H9 (cell line): ENCODE data around the gene METTL27. TPM values are rescaled to one million over a fixed set of nuclear protein-coding genes. Genes with fewer than 3 reads are reported as not detected.

Experiments used
- DNase-seq: peaks from one replicate; pipeline ENCODE4 v3.0.0-alpha.2; 2017
- H2AFZ ChIP-seq: one replicate; pipeline ENCODE4 v1.6.1; 2013; ENCODE audit warnings: mild to moderate bottlenecking, low read length, control low read depth, moderate library complexity
- H2AK5ac ChIP-seq: 2 replicates; pipeline ENCODE4 v1.6.1; 2013; ENCODE audit warnings: low read length, control low read depth, mixed read lengths; ENCODE audit not compliant: insufficient read length
- H2BK120ac ChIP-seq: one replicate; pipeline ENCODE4 v1.6.1; 2013; ENCODE audit warnings: low read depth, mild to moderate bottlenecking, low read length, control low read depth, inconsistent platforms; ENCODE audit not compliant: poor library complexity, severe bottlenecking
- H2BK12ac ChIP-seq: 2 replicates; pipeline ENCODE4 v1.6.1; 2013; ENCODE audit warnings: low read length, control low read depth, mixed read lengths, low read depth; ENCODE audit not compliant: insufficient read length
- H2BK15ac ChIP-seq: 2 replicates; pipeline ENCODE4 v1.6.1; 2013; ENCODE audit warnings: low read depth, low read length, control low read depth
- H2BK20ac ChIP-seq: one replicate; pipeline ENCODE4 v1.6.1; 2013; ENCODE audit warnings: low read depth, mild to moderate bottlenecking, low read length, control low read depth, inconsistent platforms; ENCODE audit not compliant: poor library complexity, severe bottlenecking
- H2BK5ac ChIP-seq: 2 replicates; pipeline ENCODE4 v1.6.1; 2013; ENCODE audit warnings: low read length, control low read depth, mixed read lengths; ENCODE audit not compliant: insufficient read length
- H3K14ac ChIP-seq: 2 replicates; pipeline ENCODE4 v1.6.1; 2013; ENCODE audit warnings: low read length, control low read depth; ENCODE audit not compliant: insufficient read depth
- H3K18ac ChIP-seq: 2 replicates; pipeline ENCODE4 v1.6.1; 2013; ENCODE audit warnings: low read depth, mild to moderate bottlenecking, mixed read lengths, low read length, control low read depth; ENCODE audit not compliant: insufficient read length
- H3K23ac ChIP-seq: 2 replicates; pipeline ENCODE4 v1.6.1; 2013; ENCODE audit warnings: low read length, control low read depth, mixed read lengths, low read depth; ENCODE audit not compliant: insufficient read length
- H3K23me2 ChIP-seq: 2 replicates; pipeline ENCODE4 v1.6.1; 2013; ENCODE audit warnings: low read depth, mild to moderate bottlenecking, mixed read lengths, low read length, control low read depth; ENCODE audit not compliant: insufficient read length, poor library complexity, severe bottlenecking
- H3K27ac ChIP-seq: 2 replicates; pipeline ENCODE4 v1.5.1; 2013; ENCODE audit warnings: low read length, control low read depth, mixed read lengths, low read depth; ENCODE audit not compliant: insufficient read length
- H3K27me3 ChIP-seq: 2 replicates; pipeline ENCODE4 v1.6.1; 2013; ENCODE audit warnings: low read length, control low read depth, inconsistent platforms; ENCODE audit not compliant: insufficient read depth
- H3K4ac ChIP-seq: 2 replicates; pipeline ENCODE4 v1.6.1; 2013; ENCODE audit warnings: low read depth, mild to moderate bottlenecking, control low read depth, inconsistent platforms, low read length, moderate library complexity
- H3K4me1 ChIP-seq: 2 replicates; pipeline ENCODE4 v1.6.1; 2013; ENCODE audit warnings: low read length, control low read depth, inconsistent platforms; ENCODE audit not compliant: insufficient read depth
- H3K4me2 ChIP-seq: 2 replicates; pipeline ENCODE4 v1.6.1; 2013; ENCODE audit warnings: low read length, control low read depth, mixed read lengths; ENCODE audit not compliant: insufficient read length, insufficient read depth
- H3K56ac ChIP-seq: 2 replicates; pipeline ENCODE4 v1.6.1; 2013; ENCODE audit warnings: low read depth, mild to moderate bottlenecking, mixed read lengths, low read length, control low read depth; ENCODE audit not compliant: insufficient read length
- H3K79me1 ChIP-seq: 2 replicates; pipeline ENCODE4 v1.6.1; 2013; ENCODE audit warnings: low read depth, mild to moderate bottlenecking, moderate library complexity, low read length, control low read depth, inconsistent platforms; ENCODE audit not compliant: insufficient read depth, poor library complexity, severe bottlenecking
- H3K79me2 ChIP-seq: 2 replicates; pipeline ENCODE4 v1.6.1; 2013; ENCODE audit warnings: low read length, control low read depth, inconsistent platforms; ENCODE audit not compliant: insufficient read depth
- H3K9ac ChIP-seq: 2 replicates; pipeline ENCODE4 v1.6.1; 2013; ENCODE audit warnings: low read length, control low read depth, mixed read lengths; ENCODE audit not compliant: insufficient read length; ENCODE audit errors: extremely low read depth
- H3K9me3 ChIP-seq: one replicate; pipeline ENCODE4 v1.6.1; 2013; ENCODE audit warnings: low read depth, low read length, inconsistent platforms; ENCODE audit not compliant: control insufficient read depth
- H3T11ph ChIP-seq: one replicate; pipeline ENCODE4 v1.6.1; 2013; ENCODE audit warnings: mild to moderate bottlenecking, low read length, control low read depth, inconsistent platforms
- H4K20me1 ChIP-seq: one replicate; pipeline ENCODE4 v1.6.1; 2013; ENCODE audit not compliant: control insufficient read depth, insufficient read length, insufficient read depth
- H4K5ac ChIP-seq: 2 replicates; pipeline ENCODE4 v1.6.1; 2013; ENCODE audit warnings: low read depth, mild to moderate bottlenecking, mixed read lengths, low read length, control low read depth; ENCODE audit not compliant: insufficient read length
- H4K8ac ChIP-seq: replicated peaks from 2 replicates; pipeline ENCODE4 v1.6.1; 2013; ENCODE audit warnings: low read length, control low read depth, mixed read lengths, low read depth; ENCODE audit not compliant: insufficient read length
- H4K91ac ChIP-seq: 2 replicates; pipeline ENCODE4 v1.6.1; 2013; ENCODE audit warnings: low read depth, mild to moderate bottlenecking, moderate library complexity, mixed read lengths, low read length, control low read depth; ENCODE audit not compliant: insufficient read length
- H3K27ac Mint-ChIP-seq, 3 experiments: 2 replicates in 2 of 3; 3 replicates in 1 of 3; pipeline ENCODE4 v1.8.0; 2020 to 2021; ENCODE audit warnings: mixed read lengths in 3 of 3, mild to moderate bottlenecking in 1 of 3, moderate library complexity in 1 of 3
- H3K27me3 Mint-ChIP-seq: 2 replicates; pipeline ENCODE4 v1.8.0; 2021; ENCODE audit warnings: low read depth, mild to moderate bottlenecking, moderate library complexity, mixed read lengths
- H3K36me3 Mint-ChIP-seq, 3 experiments: 2 replicates in 2 of 3; 3 replicates in 1 of 3; pipeline ENCODE4 v1.8.0; 2020 to 2021; ENCODE audit warnings: low read depth in 3 of 3, mixed read lengths in 3 of 3; ENCODE audit not compliant: insufficient read depth in 1 of 3
- H3K4me1 Mint-ChIP-seq, 2 experiments: 2 replicates each; pipeline ENCODE4 v1.8.0; 2020; ENCODE audit warnings: mixed read lengths in 2 of 2
- H3K4me3 Mint-ChIP-seq, 2 experiments: 2 replicates in 1 of 2; 3 replicates in 1 of 2; pipeline ENCODE4 v1.8.0; 2020 to 2021; ENCODE audit warnings: mild to moderate bottlenecking in 2 of 2, mixed read lengths in 2 of 2, moderate library complexity in 1 of 2
- H3K9me3 Mint-ChIP-seq, 2 experiments: 2 replicates in 1 of 2; 3 replicates in 1 of 2; pipeline ENCODE4 v1.8.0; 2020; ENCODE audit warnings: mild to moderate bottlenecking in 2 of 2, mixed read lengths in 2 of 2, moderate library complexity in 1 of 2
- CTCF ChIP-seq: fragments of 200-600 bp; sonication (generic); conservative IDR thresholded peaks from 3 replicates; pipeline ENCODE4 v1.8.0; 2021; ENCODE audit warnings: antibody characterized with exemption, mild to moderate bottlenecking
- WGBS: extraction: QIAGEN DNeasy Blood & Tissue Kit; methylation state at CpG from one replicate; pipeline ENCODE4 v1.1.7; 2013; ENCODE audit warnings: missing lambda C conversion rate, low lambda C conversion rate, mixed read lengths; ENCODE audit not compliant: insufficient read length; ENCODE audit errors: extremely low coverage; 5-methylcytosine and 5-hydroxymethylcytosine counted together
- total RNA-seq: library from RNA; stranded (reverse); gene quantifications from 2 replicates; pipeline ENCODE4 v1.2.1, GENCODE V29; 2021

Gene METTL27
- total RNA-seq, 1 experiment from 2014 or later, result 13.5 TPM

- no peak overlapping the region for H3K4me3 Mint-ChIP-seq
- Histone ChIP-seq H2BK5ac (no peak overlapping the region), H4K20me1 (no peaks in the 10 kb centered on the region), H3K18ac (no peak overlapping the region), H4K91ac (no peak overlapping the region), H3K79me2 (no peaks in the 10 kb centered on the region), H2BK20ac (no peak overlapping the region), H4K5ac (no peak overlapping the region), H2AFZ (no peak overlapping the region), H2AK5ac (no peak overlapping the region), H2BK15ac (no peak overlapping the region), H3T11ph (no peak overlapping the region), H3K56ac (no peak overlapping the region), H3K27ac (no peak overlapping the region), H3K14ac (no peak overlapping the region), H3K23me2 (no peaks in the 10 kb centered on the region), H2BK120ac (no peak overlapping the region), H3K23ac (no peak overlapping the region), H2BK12ac (no peak overlapping the region), H4K8ac (no peak overlapping the region), H3K4ac (no peak overlapping the region), H3K4me2 (no peak overlapping the region), H3K9me3 (no peaks in the 10 kb centered on the region), H3K4me1 (no peaks in the 10 kb centered on the region; the same call in 1 of the 2 replicates), H3K9ac (no peak overlapping the region), H3K79me1 (no peaks in the 10 kb centered on the region), H3K27me3 (no peaks in the 10 kb centered on the region)
- peaks cover 2% of the 10 kb centered on the region for H3K27me3 Mint-ChIP-seq
- no peaks in the 10 kb centered on the region for H3K9me3 Mint-ChIP-seq
- WGBS, result no CpG with 5 or more reads among the region's 13 CpGs
- no peak for DNase-seq
- peaks cover 6 to 19% of the 10 kb centered on the region in 2 experiments for H3K4me1 Mint-ChIP-seq
- no peak for TF ChIP-seq CTCF
- no peaks in the 10 kb centered on the region for H3K36me3 Mint-ChIP-seq
- H3K27ac Mint-ChIP-seq, result no peak overlapping the region
These were observed 30.0 kb upstream of the METTL27 start for GRCh38 chr7:73872056-73872908.
